A549 (cell line): ENCODE measurements around the gene C6orf118.

Experiments
- CTCF ChIP-seq: fragments of >200 bp; sonication (Bioruptor Twin); formaldehyde crosslinking; IDR thresholded peaks from 3 replicates; pipeline ENCODE4 v1.5.1; 2016
- MAZ ChIP-seq: fragments of 150-350 bp; IDR thresholded peaks from 2 replicates; pipeline ENCODE4 v1.6.1; 2014; ENCODE audit warnings: antibody characterized with exemption, low read depth, low read length, borderline replicate concordance
- POLR2A ChIP-seq: IDR thresholded peaks from 2 replicates; pipeline ENCODE4 v1.6.1; 2012; ENCODE audit warnings: mild to moderate bottlenecking, low read length
- RAD21 ChIP-seq, 2 experiments: fragments of >200 bp in 1 of 2; sonication (Bioruptor Twin) in 1 of 2; formaldehyde crosslinking in 1 of 2; IDR thresholded peaks in 1 of 2; conservative IDR thresholded peaks in 1 of 2; 2 replicates in 1 of 2; 3 replicates in 1 of 2; pipeline ENCODE4 v1.6.1; 2012 to 2018; ENCODE audit warnings: inconsistent platforms in 1 of 2
- SMC3 ChIP-seq: fragments of >200 bp; sonication (Bioruptor Twin); formaldehyde crosslinking; IDR thresholded peaks from 3 replicates; pipeline ENCODE4 v1.6.1; 2018; ENCODE audit warnings: inconsistent platforms

GRCh38 chr6:165231177-165231576 lies 78.2 kb downstream of the C6orf118 start:
- no peak for TF ChIP-seq POLR2A
- TF ChIP-seq CTCF: no peak
- no peak for TF ChIP-seq SMC3
- TF ChIP-seq MAZ: no peak
- TF ChIP-seq RAD21 (conservative IDR thresholded peaks at IDR 0.05 in 1 of 2, IDR thresholded peaks at IDR 0.05 in 1 of 2): no peak
